Subcutaneous abdominal adipose tissue (tissue), 5 donors: ENCODE results near the gene NEUROD1.
A peak's percentile ranks its signal among the peaks of the same experiment; 100 is the strongest.
"Not testable (repeated sequence)": the region's sequence is repeated elsewhere in the genome, so short reads cannot be mapped to it uniquely, and the experiment has no call there.

Source experiments
- H3K27ac ChIP-seq: one replicate; pipeline ENCODE4 v1.7.0; 2013; ENCODE audit warnings: low read depth, mild to moderate bottlenecking, inconsistent platforms, low read length, moderate library complexity
- H3K27me3 ChIP-seq, 5 donors: one replicate each; pipeline ENCODE4 v1.7.0; 2013; ENCODE audit warnings: low read length in 5 of 5, inconsistent platforms in 1 of 5; ENCODE audit not compliant: control insufficient read depth in 5 of 5, insufficient read depth in 4 of 5
- H3K36me3 ChIP-seq, 5 donors: one replicate each; pipeline ENCODE4 v1.7.0; 2013; ENCODE audit warnings: low read length in 5 of 5; ENCODE audit not compliant: control insufficient read depth in 5 of 5, insufficient read depth in 5 of 5
- H3K4me1 ChIP-seq, 5 donors: one replicate each; pipeline ENCODE4 v1.7.0; 2013; ENCODE audit warnings: low read length in 5 of 5, mild to moderate bottlenecking in 3 of 5, moderate library complexity in 1 of 5; ENCODE audit not compliant: control insufficient read depth in 5 of 5, insufficient read depth in 5 of 5
- H3K4me3 ChIP-seq, 5 donors: one replicate each; pipeline ENCODE4 v1.7.0; 2013; ENCODE audit warnings: low read length in 5 of 5, low read depth in 1 of 5
- H3K9ac ChIP-seq, 5 donors: one replicate each; pipeline ENCODE4 v1.7.0; 2013; ENCODE audit warnings: low read length in 5 of 5, mild to moderate bottlenecking in 4 of 5, moderate library complexity in 3 of 5
- H3K9me3 ChIP-seq, 5 donors: one replicate each; pipeline ENCODE4 v1.7.0; 2013; ENCODE audit warnings: low read length in 5 of 5; ENCODE audit not compliant: control insufficient read depth in 5 of 5
- donor health status: healthy.
- donor health status: healthy.
- donor health status: healthy.
- donor health status: healthy.
- donor health status: healthy.

Gene NEUROD1

GRCh38 chr2:181680055-181680936 lies at the start of gene NEUROD1:
Gene NEUROD1 (minus strand): TSS chr2:181680517. CDS start chr2:181678860, 1,657 bp downstream.
- H3K36me3 ChIP-seq = no peaks in the 10 kb centered on the region
- peaks cover 48 to 77% (median 72%) of the 10 kb centered on the region in 5 donors for H3K27me3 ChIP-seq
- H3K4me1 ChIP-seq = peaks cover 0 to 35% (median 16%) of the 10 kb centered on the region in 5 donors
- no peak within 1 kb of the TSS for H3K27ac ChIP-seq
- H3K4me3 ChIP-seq = peak within 1 kb of the TSS in 3 of 5 donors; percentile 2 to 50 (median 27)
- no peak within 1 kb of the TSS for H3K9ac ChIP-seq
- H3K9me3 ChIP-seq = peaks cover 0 to 6% (median 0%) of the 10 kb centered on the region in 5 donors

- H3K4me1 ChIP-seq = no peaks in the 10 kb centered on the region
- peaks cover 0 to 4% (median 0%) of the 10 kb centered on the region in 5 donors for H3K27me3 ChIP-seq
- H3K36me3 ChIP-seq = no peaks in the 10 kb centered on the region
- peaks cover 0 to 5% (median 2%) of the 10 kb centered on the region in 5 donors for H3K9me3 ChIP-seq
- no peak overlapping the region for H3K4me3 ChIP-seq
- no peak overlapping the region for H3K27ac ChIP-seq
- H3K9ac ChIP-seq = no peak overlapping the region
These were observed 45.2 kb upstream of the NEUROD1 start for GRCh38 chr2:181725476-181725875.

GRCh38 chr2:181724662-181725061 lies 44.3 kb upstream of the NEUROD1 start:
- Histone ChIP-seq H3K4me3 (no peak overlapping the region), H3K27me3 (peaks cover 0 to 4% (median 0%) of the 10 kb centered on the region in 5 donors), H3K27ac (no peak overlapping the region), H3K9me3 (peaks cover 0 to 5% (median 2%) of the 10 kb centered on the region in 5 donors), H3K9ac (no peak overlapping the region), H3K36me3 (no peaks in the 10 kb centered on the region), H3K4me1 (no peaks in the 10 kb centered on the region)

GRCh38 chr2:181723731-181724130 lies 43.4 kb upstream of the NEUROD1 start:
- no peaks in the 10 kb centered on the region for H3K36me3 ChIP-seq
- H3K27ac ChIP-seq = no peak overlapping the region
- H3K27me3 ChIP-seq = peaks cover 0 to 4% (median 0%) of the 10 kb centered on the region in 5 donors
- peaks cover 0 to 5% (median 2%) of the 10 kb centered on the region in 5 donors for H3K9me3 ChIP-seq
- no peak overlapping the region for H3K9ac ChIP-seq
- no peaks in the 10 kb centered on the region for H3K4me1 ChIP-seq
- H3K4me3 ChIP-seq = no peak overlapping the region

GRCh38 chr2:181715033-181715630 lies 34.8 kb upstream of the NEUROD1 start:
- no peaks in the 10 kb centered on the region for H3K27me3 ChIP-seq
- no peak overlapping the region for H3K9ac ChIP-seq
- H3K36me3 ChIP-seq = no peaks in the 10 kb centered on the region
- H3K4me1 ChIP-seq = no peaks in the 10 kb centered on the region
- H3K4me3 ChIP-seq = no peak overlapping the region
- H3K27ac ChIP-seq = no peak overlapping the region
- H3K9me3 ChIP-seq = no peaks in the 10 kb centered on the region

GRCh38 chr2:181711051-181711450 lies 30.7 kb upstream of the NEUROD1 start:
- H3K9me3 ChIP-seq, H3K27me3 ChIP-seq, H3K36me3 ChIP-seq, H3K9ac ChIP-seq, H3K4me3 ChIP-seq, H3K27ac ChIP-seq, H3K4me1 ChIP-seq: not testable (repeated sequence)

- H3K36me3 ChIP-seq, H3K9ac ChIP-seq, H3K9me3 ChIP-seq, H3K4me3 ChIP-seq, H3K4me1 ChIP-seq, H3K27ac ChIP-seq, H3K27me3 ChIP-seq: not testable (repeated sequence)
These were observed 22.2 kb upstream of the NEUROD1 start for GRCh38 chr2:181702519-181702918.

- no peak overlapping the region for H3K27ac ChIP-seq
- peaks cover 0 to 11% (median 5%) of the 10 kb centered on the region in 5 donors for H3K4me1 ChIP-seq
These were observed 17.9 kb upstream of the NEUROD1 start for GRCh38 chr2:181698223-181698622.

GRCh38 chr2:181697571-181697970 lies 17.3 kb upstream of the NEUROD1 start:
- H3K27ac ChIP-seq = no peak overlapping the region
- no peaks in the 10 kb centered on the region for H3K36me3 ChIP-seq
- H3K27me3 ChIP-seq = no peaks in the 10 kb centered on the region
- peaks cover 0 to 11% (median 5%) of the 10 kb centered on the region in 5 donors for H3K4me1 ChIP-seq
- H3K9me3 ChIP-seq = no peaks in the 10 kb centered on the region
- H3K9ac ChIP-seq = no peak overlapping the region
- no peak overlapping the region for H3K4me3 ChIP-seq

More at GRCh38 chr2:181698223-181698622, 17.9 kb upstream of the NEUROD1 start:
- Histone ChIP-seq H3K9ac (no peak overlapping the region), H3K4me3 (no peak overlapping the region), H3K36me3 (no peaks in the 10 kb centered on the region), H3K9me3 (no peaks in the 10 kb centered on the region), H3K27me3 (no peaks in the 10 kb centered on the region)

- Histone ChIP-seq H3K27me3 (no peaks in the 10 kb centered on the region), H3K36me3 (no peaks in the 10 kb centered on the region), H3K4me3 (no peak overlapping the region), H3K27ac (no peak overlapping the region), H3K9me3 (no peaks in the 10 kb centered on the region), H3K9ac (no peak overlapping the region), H3K4me1 (peaks cover 0 to 11% (median 5%) of the 10 kb centered on the region in 5 donors)
These were observed 16.8 kb upstream of the NEUROD1 start for GRCh38 chr2:181697126-181697525.
